Measurements from ENCODE around the gene SNTB2.
"Not testable (repeated sequence)": the region's sequence is repeated elsewhere in the genome, so short reads cannot be mapped to it uniquely, and the experiment has no call there.

SNTB2 gene

GRCh38 chr16:69286941-69287713 lies 100.2 kb downstream of the SNTB2 start:
- DNase-seq (ENCODE audit: low read depth): peak; percentile 9

GRCh38 chr16:69291657-69292056 lies 104.7 kb downstream of the SNTB2 start:
- not testable (repeated sequence) for DNase-seq (ENCODE audit: low read depth)

GRCh38 chr16:69293401-69293800 lies 106.4 kb downstream of the SNTB2 start:
- DNase-seq (ENCODE audit: low read depth): no peak

- DNase-seq (ENCODE audit: low read depth): no peak
These were observed 107.1 kb downstream of the SNTB2 start for GRCh38 chr16:69294051-69294450.

GRCh38 chr16:69296771-69297170 lies 109.8 kb downstream of the SNTB2 start:
- not testable (repeated sequence) for DNase-seq (ENCODE audit: low read depth)

GRCh38 chr16:69298261-69298660 lies 111.3 kb downstream of the SNTB2 start:
- no peak for DNase-seq (ENCODE audit: low read depth)

- no peak for DNase-seq (ENCODE audit: low read depth)
These were observed 114.2 kb downstream of the SNTB2 start for GRCh38 chr16:69301187-69301586.

- no peak for DNase-seq (ENCODE audit: low read depth)
These were observed 114.9 kb downstream of the SNTB2 start for GRCh38 chr16:69301861-69302260.

- no peak for DNase-seq (ENCODE audit: low read depth)
These were observed 115.3 kb downstream of the SNTB2 start for GRCh38 chr16:69302301-69302700.

- no peak for DNase-seq (ENCODE audit: low read depth)
These were observed 119.1 kb downstream of the SNTB2 start for GRCh38 chr16:69306031-69306430.

- DNase-seq (ENCODE audit: low read depth): no peak
These were observed 120.1 kb downstream of the SNTB2 start for GRCh38 chr16:69307091-69307490.

- DNase-seq (ENCODE audit: low read depth): no peak
These were observed 120.9 kb downstream of the SNTB2 start for GRCh38 chr16:69307856-69308255.

- DNase-seq (ENCODE audit: low read depth): no peak
These were observed 122.4 kb downstream of the SNTB2 start for GRCh38 chr16:69309316-69309715.

GRCh38 chr16:69310653-69311532 lies 123.9 kb downstream of the SNTB2 start, which contains the start of gene VPS4A:
Gene VPS4A (plus strand): TSS chr16:69311350. CDS start chr16:69311512, 162 bp downstream.
- DNase-seq (ENCODE audit: low read depth): peak; percentile 94

GRCh38 chr16:69311533-69312387 lies 124.8 kb downstream of the SNTB2 start:
- peak; percentile 4 for DNase-seq (ENCODE audit: low read depth)

- no peak for DNase-seq (ENCODE audit: low read depth)
These were observed 126.5 kb downstream of the SNTB2 start for GRCh38 chr16:69313469-69313868.

- no peak for DNase-seq (ENCODE audit: low read depth)
These were observed 127.6 kb downstream of the SNTB2 start for GRCh38 chr16:69314534-69314933.

- DNase-seq (ENCODE audit: low read depth): no peak
These were observed 128.7 kb downstream of the SNTB2 start for GRCh38 chr16:69315486-69316311.

- no peak for DNase-seq (ENCODE audit: low read depth)
These were observed 129.7 kb downstream of the SNTB2 start for GRCh38 chr16:69316595-69317034.

GRCh38 chr16:69318177-69318910 lies 131.4 kb downstream of the SNTB2 start:
- DNase-seq (ENCODE audit: low read depth): no peak
